HG03342 (cell line): ENCODE results near the gene ERO1B.
"Not testable (repeated sequence)": the region's sequence is repeated elsewhere in the genome, so short reads cannot be mapped to it uniquely, and the experiment has no call there.

ENCODE experiments used
- ATAC-seq: cut with Tn5 transposase; IDR thresholded peaks from one replicate; pipeline ENCODE4 v1.9.1; 2021; ENCODE audit warnings: mild to moderate bottlenecking, moderate library complexity; ENCODE audit not compliant: unreplicated experiment

ERO1B gene

GRCh38 chr1:236193184-236193583 lies 88.6 kb downstream of the ERO1B start:
- no peak for ATAC-seq

GRCh38 chr1:236188084-236188483 lies 93.7 kb downstream of the ERO1B start:
- not testable (repeated sequence) for ATAC-seq

- ATAC-seq: not testable (repeated sequence)
Measured at GRCh38 chr1:236186471-236186870, 95.3 kb downstream of the ERO1B start.

- ATAC-seq: no peak
Measured at GRCh38 chr1:236185687-236186086, 96.1 kb downstream of the ERO1B start.

- ATAC-seq: no peak
Measured at GRCh38 chr1:236181059-236181458, 100.7 kb downstream of the ERO1B start.

- ATAC-seq: no peak
Measured at GRCh38 chr1:236179634-236180033, 102.1 kb downstream of the ERO1B start.

- no peak for ATAC-seq
Measured at GRCh38 chr1:236176337-236177336, 105.1 kb downstream of the ERO1B start.

- ATAC-seq: peak; percentile 83
Measured at GRCh38 chr1:236175642-236176336, 106.0 kb downstream of the ERO1B start.

GRCh38 chr1:236173174-236173767 lies 108.5 kb downstream of the ERO1B start:
- ATAC-seq: no peak

GRCh38 chr1:236172041-236172579 lies 109.6 kb downstream of the ERO1B start:
- ATAC-seq: no peak

GRCh38 chr1:236168716-236169429 lies 112.9 kb downstream of the ERO1B start:
- ATAC-seq: no peak

- ATAC-seq: no peak
Measured at GRCh38 chr1:236167578-236167977, 114.2 kb downstream of the ERO1B start.

- no peak for ATAC-seq
Measured at GRCh38 chr1:236167154-236167553, 114.6 kb downstream of the ERO1B start.

- ATAC-seq: no peak
Measured at GRCh38 chr1:236166041-236166440, 115.7 kb downstream of the ERO1B start.
